H1 (cell line): ENCODE results near the gene DEPP1. TPM values are rescaled to one million over a fixed set of nuclear protein-coding genes. Genes with fewer than 3 reads are reported as not detected.

ENCODE experiments used
- CHD1 ChIP-seq: IDR thresholded peaks from 2 replicates; pipeline ENCODE4 v1.6.1; 2012; ENCODE audit warnings: low read depth, low read length, improper control_type of control experiment
- CTCF ChIP-seq, 3 experiments: IDR thresholded peaks; 1 replicate in 2 of 3; 2 replicates in 1 of 3; pipeline versions ENCODE4 v1.5.1 to v1.6.1; 2011; ENCODE audit warnings: low read length in 3 of 3, mild to moderate bottlenecking in 3 of 3, inconsistent platforms in 2 of 3, low read depth in 1 of 3, moderate library complexity in 1 of 3; ENCODE audit not compliant: insufficient read depth in 1 of 3; ENCODE audit errors: control extremely low read depth in 1 of 3
- EP300 ChIP-seq, 2 experiments: IDR thresholded peaks; 1 replicate in 1 of 2; 2 replicates in 1 of 2; pipeline ENCODE4 v1.6.1; 2011 to 2012; ENCODE audit warnings: low read depth in 2 of 2, low read length in 2 of 2, mild to moderate bottlenecking in 2 of 2, borderline replicate concordance in 1 of 2, inconsistent platforms in 1 of 2, moderate library complexity in 1 of 2
- RAD21 ChIP-seq, 2 experiments: IDR thresholded peaks in 1 of 2; conservative IDR thresholded peaks in 1 of 2; 2 replicates each; pipeline ENCODE4 v1.6.1; 2011; ENCODE audit warnings: low read depth in 2 of 2, low read length in 2 of 2, improper control_type of control experiment in 1 of 2, inconsistent platforms in 1 of 2, mild to moderate bottlenecking in 1 of 2, moderate library complexity in 1 of 2
- ZNF274 ChIP-seq: IDR thresholded peaks from 2 replicates; pipeline ENCODE4 v1.7.0; 2012; ENCODE audit warnings: low read length, borderline replicate concordance; ENCODE audit errors: extremely low read depth
- polyA plus RNA-seq, 7 experiments: library from polyadenylated mRNA; depleted of rRNA in 3 of 7; stranded (reverse) in 5 of 7; unstranded in 2 of 7; fragments of >200 nt in 5 of 7; fragments of 200-250 nt in 2 of 7; gene quantifications; 1 replicate in 5 of 7; 2 replicates in 1 of 7; 4 replicates in 1 of 7; pipeline versions ENCODE4 v1.2.1 to v1.2.3, GENCODE V29; 2011 to 2013; ENCODE audit warnings: missing spikeins in 2 of 7, mixed read lengths in 2 of 7
- total RNA-seq: library from RNA; stranded (reverse); fragmentation: NEBNext Ultra II Directional; extraction: Animal tissue kit (Norgen Biotek cat#: 25700); gene quantifications from 2 replicates; pipeline ENCODE4 v1.2.1, GENCODE V29; 2021

DEPP1 gene
- total and polyA plus RNA-seq, 2 of the 8 experiments (the other 6 are each of a cell fraction or from before 2014, with no cell fraction given): 0.67 to 4.5 TPM

- TF ChIP-seq ZNF274 (no peak), CHD1 (no peak), EP300 (IDR thresholded peaks at IDR 0.05; ENCODE audit: borderline replicate concordance in 1 of 2, low read depth in 2 of 2, low read length in 2 of 2) (no peak), CTCF (IDR thresholded peaks at IDR 0.05; ENCODE audit: control extremely low read depth in 1 of 3, insufficient read depth in 1 of 3, low read depth in 1 of 3, low read length in 3 of 3) (no peak), RAD21 (IDR thresholded peaks at IDR 0.05 in 1 of 2, conservative IDR thresholded peaks at IDR 0.05 in 1 of 2; ENCODE audit: low read depth in 2 of 2, low read length in 2 of 2) (no peak)
Measured at GRCh38 chr10:44958196-44958897, 20.3 kb downstream of the DEPP1 start (continued).
